ENCODE data around the gene INTS4.
"Not testable (repeated sequence)": the region's sequence is repeated elsewhere in the genome, so short reads cannot be mapped to it uniquely, and the experiment has no call there.

GRCh38 chr11:78028423-78028822 is 34.0 kb upstream of the INTS4 start:
- not testable (repeated sequence) for TF ChIP-seq CTCF (IDR thresholded peaks at IDR 0.05; ENCODE audit: insufficient read depth, low read length, poor library complexity, severe bottlenecking); EZH2phosphoT487 (conservative IDR thresholded peaks at IDR 0.05; ENCODE audit: low read length)

Data from SU-DHL-6 (cell line).